Esophagus squamous epithelium (tissue), 4 donors: ENCODE results near the gene POLR2I.

Experiments used
- POLR2A ChIP-seq, 4 donors: fragments of 450-650 bp; IDR thresholded peaks; one replicate each; pipeline ENCODE4 v1.6.1; 2017; ENCODE audit warnings: antibody characterized with exemption in 4 of 4, mild to moderate bottlenecking in 4 of 4, moderate library complexity in 3 of 4
- TF ChIP-seq, protein P1 (sequence below), 6 experiments: fragments of 450-650 bp in 4 of 6; fragments of 200-600 bp in 2 of 6; sonication (generic) in 2 of 6; IDR thresholded peaks; one replicate each; pipeline ENCODE4 v1.5.1; 2016 to 2019; ENCODE audit warnings: antibody characterized with exemption in 6 of 6, mild to moderate bottlenecking in 4 of 6, moderate library complexity in 4 of 6

DNA sequence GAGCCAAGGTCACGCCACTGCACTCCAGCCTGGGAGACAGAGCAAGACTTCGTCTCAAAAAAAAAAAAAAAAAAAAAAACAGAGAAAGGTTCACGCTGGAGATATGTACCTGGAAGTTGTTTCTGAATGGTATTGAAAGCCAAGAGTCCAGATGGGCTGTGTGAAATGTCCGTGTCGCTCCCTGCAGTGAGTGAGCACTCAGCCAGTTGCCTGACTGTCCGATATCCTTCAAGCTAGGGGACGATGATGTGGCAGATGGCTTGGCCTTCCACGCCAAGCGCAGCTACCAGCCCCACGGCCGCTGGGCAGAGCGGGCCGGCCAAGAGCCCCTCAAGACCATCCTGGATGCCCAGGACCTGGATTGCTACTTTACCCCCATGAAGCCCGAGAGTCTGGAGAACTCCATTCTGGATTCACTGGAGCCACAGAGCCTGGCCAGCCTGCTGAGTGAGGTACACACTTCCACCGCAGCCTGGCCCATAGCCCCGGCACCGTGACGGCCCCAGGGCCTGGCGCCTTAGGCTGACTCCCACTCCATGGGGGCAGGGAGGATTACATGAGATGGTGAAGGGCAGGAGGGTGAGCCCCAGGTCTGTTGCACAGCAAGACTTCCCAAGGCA lies 15.4 kb downstream of the POLR2I start:
- TF ChIP-seq, protein P1, sequence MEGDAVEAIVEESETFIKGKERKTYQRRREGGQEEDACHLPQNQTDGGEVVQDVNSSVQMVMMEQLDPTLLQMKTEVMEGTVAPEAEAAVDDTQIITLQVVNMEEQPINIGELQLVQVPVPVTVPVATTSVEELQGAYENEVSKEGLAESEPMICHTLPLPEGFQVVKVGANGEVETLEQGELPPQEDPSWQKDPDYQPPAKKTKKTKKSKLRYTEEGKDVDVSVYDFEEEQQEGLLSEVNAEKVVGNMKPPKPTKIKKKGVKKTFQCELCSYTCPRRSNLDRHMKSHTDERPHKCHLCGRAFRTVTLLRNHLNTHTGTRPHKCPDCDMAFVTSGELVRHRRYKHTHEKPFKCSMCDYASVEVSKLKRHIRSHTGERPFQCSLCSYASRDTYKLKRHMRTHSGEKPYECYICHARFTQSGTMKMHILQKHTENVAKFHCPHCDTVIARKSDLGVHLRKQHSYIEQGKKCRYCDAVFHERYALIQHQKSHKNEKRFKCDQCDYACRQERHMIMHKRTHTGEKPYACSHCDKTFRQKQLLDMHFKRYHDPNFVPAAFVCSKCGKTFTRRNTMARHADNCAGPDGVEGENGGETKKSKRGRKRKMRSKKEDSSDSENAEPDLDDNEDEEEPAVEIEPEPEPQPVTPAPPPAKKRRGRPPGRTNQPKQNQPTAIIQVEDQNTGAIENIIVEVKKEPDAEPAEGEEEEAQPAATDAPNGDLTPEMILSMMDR (IDR thresholded peaks at IDR 0.05) = no peak
- no peak for TF ChIP-seq POLR2A (IDR thresholded peaks at IDR 0.05)
